GM19025 (cell line): ENCODE results near the gene IL4.
"Not testable (repeated sequence)": the region's sequence is repeated elsewhere in the genome, so short reads cannot be mapped to it uniquely, and the experiment has no call there.

Experiments
- ATAC-seq: cut with Tn5 transposase; IDR thresholded peaks from one replicate; pipeline ENCODE4 v1.9.1; 2021; ENCODE audit warnings: mild to moderate bottlenecking, low read depth, moderate library complexity; ENCODE audit not compliant: unreplicated experiment

IL4 gene

GRCh38 chr5:132673939-132674630 is at the start of gene IL4:
TSS of gene IL4 (plus strand) at chr5:132673989. CDS start at chr5:132674051, 62 bp downstream.
- ATAC-seq, result no peak

GRCh38 chr5:132627470-132627869 is 46.3 kb upstream of the IL4 start:
- ATAC-seq, result no peak

- ATAC-seq, result no peak
Measured at GRCh38 chr5:132628814-132629213, 45.0 kb upstream of the IL4 start.

- peak; percentile 53 for ATAC-seq
Measured at GRCh38 chr5:132629230-132629944, 44.4 kb upstream of the IL4 start.

- ATAC-seq, result not testable (repeated sequence)
Measured at GRCh38 chr5:132633587-132633986, 40.2 kb upstream of the IL4 start.

GRCh38 chr5:132635873-132636272 is 37.9 kb upstream of the IL4 start:
- ATAC-seq, result peak; percentile 52

- ATAC-seq, result no peak
Measured at GRCh38 chr5:132637241-132637640, 36.5 kb upstream of the IL4 start.

GRCh38 chr5:132639706-132640130 is 34.1 kb upstream of the IL4 start:
- ATAC-seq, result peak; percentile 52

GRCh38 chr5:132640613-132641012 is 33.2 kb upstream of the IL4 start:
- ATAC-seq, result no peak

GRCh38 chr5:132641241-132641723 is 32.5 kb upstream of the IL4 start:
- ATAC-seq, result no peak

- ATAC-seq, result no peak
Measured at GRCh38 chr5:132641841-132642240, 31.9 kb upstream of the IL4 start.

- no peak for ATAC-seq
Measured at GRCh38 chr5:132644177-132644576, 29.6 kb upstream of the IL4 start.

GRCh38 chr5:132646583-132647266 is 27.1 kb upstream of the IL4 start:
- no peak for ATAC-seq

GRCh38 chr5:132647473-132647872 is 26.3 kb upstream of the IL4 start:
- ATAC-seq, result no peak

- ATAC-seq, result no peak
Measured at GRCh38 chr5:132648355-132648754, 25.4 kb upstream of the IL4 start.

GRCh38 chr5:132651838-132652469 is 21.8 kb upstream of the IL4 start:
- ATAC-seq, result no peak

- ATAC-seq, result no peak
Measured at GRCh38 chr5:132653716-132654115, 20.1 kb upstream of the IL4 start.

- no peak for ATAC-seq
Measured at GRCh38 chr5:132655821-132656773, 17.7 kb upstream of the IL4 start.

- ATAC-seq, result no peak
Measured at GRCh38 chr5:132656774-132657355, 16.9 kb upstream of the IL4 start.
